NCI-H128 (cell line): Measurements from ENCODE around the gene TCF7L1.
"Not testable (repeated sequence)": the region's sequence is repeated elsewhere in the genome, so short reads cannot be mapped to it uniquely, and the experiment has no call there.

Source experiments
- DNase-seq: peaks from one replicate; lab custom pipeline; 2025; ENCODE audit not compliant: unreplicated experiment; lab: John Stamatoyannopoulos, UW

Gene TCF7L1

DNA sequence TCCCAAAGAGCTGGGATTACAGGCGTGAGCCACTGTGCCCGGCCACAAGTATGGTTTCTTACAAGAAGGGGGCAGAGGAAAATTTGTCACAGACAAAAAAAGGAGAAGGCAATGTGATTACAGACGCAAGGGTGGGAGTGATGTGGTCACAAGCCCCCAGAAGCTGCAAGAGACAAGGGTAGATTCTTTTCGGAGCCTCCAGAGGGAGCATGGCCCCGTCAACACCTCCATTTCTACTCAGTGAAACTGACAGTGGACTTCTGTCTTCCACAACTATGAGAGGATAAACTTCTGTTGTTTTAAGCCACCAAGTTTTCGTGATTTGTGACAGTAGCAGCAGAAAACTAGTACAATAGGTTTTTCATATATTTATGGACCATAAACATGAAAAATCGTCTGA is 2.1 kb upstream of the TCF7L1 start:
- no peak for DNase-seq

DNA sequence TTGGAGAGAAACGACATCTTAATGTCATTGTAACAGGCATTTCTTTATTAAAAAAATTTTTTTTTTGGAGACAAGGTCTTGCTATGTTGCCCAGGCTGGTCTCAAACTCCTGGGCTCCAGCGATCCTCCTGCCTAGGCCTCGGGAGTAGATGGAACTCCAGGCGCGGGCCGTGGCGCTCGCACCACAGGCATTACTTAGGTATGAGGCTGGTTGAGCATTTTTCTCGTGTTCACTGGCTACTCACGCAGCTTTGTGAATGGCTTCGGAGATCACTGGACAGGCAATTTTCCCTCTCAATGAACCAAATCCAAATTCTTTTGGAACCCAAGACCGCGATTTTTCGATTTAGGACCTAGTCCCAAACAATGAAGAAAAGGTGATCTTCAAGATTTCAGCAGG is 795 bp upstream of the TCF7L1 start:
- no peak for DNase-seq

DNA sequence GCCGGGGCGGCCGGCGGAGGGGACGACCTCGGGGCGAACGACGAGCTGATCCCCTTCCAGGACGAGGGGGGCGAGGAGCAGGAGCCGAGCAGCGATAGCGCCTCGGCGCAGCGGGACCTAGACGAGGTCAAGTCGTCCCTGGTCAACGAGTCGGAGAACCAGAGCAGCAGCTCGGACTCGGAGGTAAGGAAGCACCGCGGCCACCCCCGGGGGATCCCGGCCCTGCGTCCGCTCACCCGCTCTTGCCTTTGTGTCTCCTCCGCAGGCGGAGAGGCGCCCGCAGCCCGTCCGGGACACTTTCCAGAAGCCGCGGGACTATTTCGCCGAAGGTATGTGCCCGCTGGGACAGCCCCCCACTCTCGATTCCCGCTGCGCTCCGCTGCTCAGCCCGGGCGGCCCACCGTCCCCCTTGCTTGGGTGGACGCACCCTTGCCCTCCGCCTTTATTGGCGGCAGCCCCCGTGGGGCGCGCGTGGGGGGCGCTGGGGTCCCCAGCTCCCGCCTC is 611 bp downstream of the TCF7L1 start:
- DNase-seq, result no peak

DNA sequence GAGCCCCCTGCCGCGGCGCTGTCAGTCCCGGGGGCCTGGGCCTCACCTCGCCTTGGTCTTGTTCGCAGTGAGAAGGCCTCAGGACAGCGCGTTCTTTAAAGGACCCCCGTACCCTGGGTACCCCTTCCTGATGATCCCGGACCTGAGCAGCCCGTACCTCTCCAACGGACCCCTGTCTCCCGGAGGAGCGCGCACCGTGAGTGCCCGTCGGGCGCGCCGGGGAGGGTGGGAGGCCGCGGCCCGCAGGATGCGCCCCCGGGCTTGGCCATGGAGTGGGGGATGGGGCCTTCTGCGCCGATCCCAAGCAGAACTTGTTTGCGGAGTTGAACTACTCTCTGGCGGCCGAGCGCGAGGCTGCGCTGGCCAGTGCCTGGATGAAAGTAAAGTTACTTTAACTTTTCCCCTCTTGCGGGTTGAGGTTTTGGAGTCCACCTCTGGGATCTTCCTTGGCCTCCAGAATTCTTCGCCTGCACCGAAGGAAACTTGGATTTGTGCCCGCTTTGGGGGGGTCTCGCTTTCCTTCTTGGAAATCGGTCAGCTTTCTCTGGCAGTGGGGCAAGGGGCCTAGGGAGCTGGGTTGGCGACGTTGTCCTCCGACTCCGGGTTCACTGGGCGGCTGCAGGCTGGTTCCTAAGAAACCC is 1.2 kb downstream of the TCF7L1 start:
- DNase-seq, result no peak

DNA sequence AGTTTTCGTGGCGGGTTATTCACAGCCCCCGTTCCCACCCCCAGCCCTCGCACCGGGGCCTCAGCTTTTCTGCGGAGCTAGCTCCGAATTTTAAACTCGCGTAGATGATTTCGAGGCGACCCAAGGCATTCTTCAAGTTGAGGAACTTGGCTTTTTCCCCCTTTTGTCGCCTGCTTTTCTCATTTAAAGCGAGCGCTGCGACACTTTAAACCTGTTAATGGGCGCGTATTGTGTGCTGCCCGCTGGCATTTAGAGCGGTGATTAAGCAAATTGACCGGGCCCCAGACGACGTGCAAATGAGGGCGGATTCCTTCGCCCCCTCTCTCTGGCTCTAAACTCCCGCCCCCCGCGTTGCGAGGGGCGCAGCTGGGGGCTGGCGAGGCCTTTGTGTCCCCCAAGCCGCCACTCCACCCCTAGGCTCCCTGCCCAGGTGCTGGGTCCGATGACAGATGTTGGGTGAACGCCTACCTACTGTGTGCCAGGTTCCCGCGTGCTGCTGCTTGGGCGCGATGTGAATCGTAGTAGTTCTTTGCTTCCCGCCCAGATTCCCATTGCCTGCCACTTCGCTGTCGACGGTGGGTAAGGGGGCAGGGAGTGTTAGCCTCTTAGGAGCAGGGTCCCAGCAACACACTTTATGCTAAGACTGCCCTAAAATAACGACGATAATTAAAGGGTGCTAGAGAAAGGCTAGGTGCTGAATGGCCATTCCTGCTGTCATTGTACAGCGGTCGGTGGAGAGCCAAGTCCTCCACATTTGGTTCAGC is 1.9 kb downstream of the TCF7L1 start:
- no peak for DNase-seq

DNA sequence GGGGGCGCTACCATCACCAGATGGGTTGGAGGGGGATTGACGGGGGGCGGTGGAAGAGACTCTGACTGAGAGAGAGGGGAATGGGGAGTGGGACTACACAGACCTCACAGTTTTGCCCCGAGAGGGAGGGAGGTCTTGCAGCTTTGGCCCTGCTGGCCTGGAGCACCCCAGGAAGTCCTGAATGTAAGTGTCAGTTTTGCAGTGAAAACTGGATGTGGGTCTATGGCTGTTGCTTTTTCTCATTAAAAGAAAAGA is 2.4 kb downstream of the TCF7L1 start:
- no peak for DNase-seq

DNA sequence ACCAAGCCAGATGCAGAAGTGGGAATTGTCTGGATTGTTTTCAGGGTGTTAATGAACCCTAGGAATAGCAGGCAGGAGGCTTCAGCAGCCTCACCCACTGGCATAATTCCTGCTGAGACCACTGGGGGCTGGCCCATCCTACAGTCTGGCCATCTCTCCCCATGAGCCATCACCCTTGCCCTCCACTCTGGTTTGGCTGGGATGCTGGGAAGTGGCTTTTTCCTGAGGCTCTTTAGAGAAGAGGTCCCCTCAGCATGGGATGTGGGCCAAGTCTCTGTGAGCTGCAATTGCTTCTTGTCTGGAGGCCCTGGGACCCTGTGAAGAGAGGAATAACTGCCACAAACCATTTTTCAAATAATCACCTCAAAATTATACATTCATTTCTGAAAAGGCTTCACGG is 4.0 kb downstream of the TCF7L1 start:
- no peak for DNase-seq

DNA sequence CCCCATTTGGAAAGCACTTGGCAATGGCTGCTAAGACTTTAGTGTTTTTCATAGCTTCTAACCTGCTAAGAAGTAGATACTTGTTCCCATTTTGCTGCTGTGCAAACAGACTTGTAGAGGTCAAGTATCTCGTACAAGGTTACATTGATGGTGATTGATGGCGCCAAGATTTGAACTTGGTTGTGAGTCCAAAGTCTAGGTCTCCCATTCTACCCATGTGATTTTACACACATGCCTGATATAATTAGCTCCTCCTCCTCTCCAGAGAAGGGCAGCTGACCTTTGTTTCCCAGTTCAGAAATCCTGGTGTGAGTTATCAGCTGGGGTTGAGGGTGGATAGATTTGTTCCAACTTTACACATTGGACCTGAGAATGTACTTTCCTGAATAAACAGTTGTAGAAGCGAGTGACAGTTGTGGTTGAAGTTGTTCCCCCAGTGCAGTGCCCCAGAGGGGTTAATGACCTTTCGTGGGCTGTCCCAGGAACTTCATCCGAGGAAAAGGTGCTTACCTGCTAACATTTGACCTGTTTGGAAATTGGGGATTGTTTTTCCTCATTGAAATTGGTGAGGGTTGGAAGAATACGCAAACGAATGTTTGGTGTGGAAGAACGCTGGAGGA is 10.4 kb downstream of the TCF7L1 start:
- no peak for DNase-seq

DNA sequence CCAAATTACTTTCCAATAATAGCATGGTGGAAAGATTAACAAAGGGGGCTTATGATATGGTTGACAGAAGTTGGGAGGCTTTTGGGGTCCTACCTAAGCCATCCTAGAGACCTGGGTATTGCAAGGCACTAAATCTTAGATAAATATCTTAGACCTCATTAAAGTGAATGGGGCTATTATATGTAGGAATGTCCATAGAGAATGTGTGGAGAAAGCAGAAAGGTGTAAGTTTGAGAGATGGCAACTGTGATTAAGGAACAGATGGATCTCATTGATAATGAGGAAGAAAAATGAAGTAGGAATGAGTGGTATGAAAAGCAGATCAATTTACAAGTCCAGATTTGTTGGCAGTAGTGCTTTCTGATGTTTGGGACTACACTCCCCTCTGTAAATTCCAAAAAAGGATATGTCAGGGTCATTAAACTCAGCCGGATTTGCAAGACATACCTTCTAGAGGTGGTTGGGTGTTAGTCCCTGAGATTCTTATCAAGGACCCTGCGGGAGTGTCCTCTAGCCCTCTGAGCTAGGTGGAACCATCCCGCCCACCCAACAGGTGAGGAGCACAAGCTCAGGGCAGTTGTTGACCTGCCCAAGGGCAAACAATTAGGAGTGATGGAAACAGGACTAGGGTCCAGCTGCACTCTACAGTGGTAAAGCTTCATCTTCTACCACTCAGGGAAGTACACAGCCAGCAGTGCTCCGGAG is 12.1 kb downstream of the TCF7L1 start:
- no peak for DNase-seq

DNA sequence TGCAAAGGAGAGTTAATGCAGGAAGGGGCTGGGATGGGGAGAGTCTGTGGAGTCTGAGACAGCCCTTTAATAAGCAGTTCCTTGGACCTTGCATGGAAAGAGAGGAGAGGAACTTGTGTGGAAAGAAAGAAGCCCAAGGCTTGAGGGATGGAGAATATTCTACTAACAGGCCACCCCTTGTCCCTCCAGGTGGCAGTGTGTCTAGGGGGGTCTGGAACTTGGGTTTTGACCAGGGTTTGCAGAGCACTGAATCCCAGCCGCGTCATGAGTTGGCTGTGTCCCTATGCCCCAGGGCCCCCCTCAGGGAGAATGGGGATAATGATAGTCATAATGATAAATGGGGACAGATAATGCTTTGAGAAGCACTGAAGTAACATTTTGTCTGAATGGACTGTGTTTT is 15.0 kb downstream of the TCF7L1 start:
- DNase-seq, result no peak

DNA sequence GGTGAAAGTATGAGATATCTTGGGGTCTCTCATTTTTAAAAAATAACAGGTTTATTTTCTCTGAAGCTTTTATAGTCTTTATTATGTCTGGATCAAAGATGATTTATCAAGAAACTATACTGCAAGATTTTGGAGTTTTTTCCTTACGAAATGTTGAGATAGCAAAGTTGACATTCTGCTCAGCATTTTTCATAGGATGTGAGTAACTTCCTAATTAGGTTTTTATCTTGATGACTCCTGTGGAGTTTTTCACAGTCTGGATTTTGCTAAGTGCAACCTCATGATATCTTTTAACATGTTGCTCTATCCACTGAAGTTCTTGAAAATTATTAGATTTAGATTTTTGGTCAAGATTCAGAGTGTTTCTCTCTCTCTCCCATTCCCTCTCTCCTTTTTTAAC is 17.8 kb downstream of the TCF7L1 start:
- DNase-seq, result no peak

DNA sequence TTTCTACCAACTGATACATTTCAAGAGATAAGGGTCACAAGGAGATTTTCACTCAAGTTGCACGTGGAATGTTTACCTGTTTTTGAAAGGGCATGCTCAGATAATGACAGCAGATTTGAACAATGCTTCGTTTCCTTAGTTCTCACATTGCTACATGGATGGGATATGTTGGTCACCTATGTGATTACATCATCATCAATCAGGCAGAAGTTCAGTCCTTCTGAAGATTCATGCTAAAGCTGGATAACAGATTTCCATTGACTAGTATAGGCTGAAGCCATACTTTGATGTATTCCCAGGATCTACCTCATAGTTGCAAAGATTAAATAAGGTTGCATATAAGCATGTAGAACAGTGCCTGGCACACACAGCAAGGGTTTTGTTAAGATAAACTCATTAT is 19.7 kb downstream of the TCF7L1 start:
- no peak for DNase-seq

DNA sequence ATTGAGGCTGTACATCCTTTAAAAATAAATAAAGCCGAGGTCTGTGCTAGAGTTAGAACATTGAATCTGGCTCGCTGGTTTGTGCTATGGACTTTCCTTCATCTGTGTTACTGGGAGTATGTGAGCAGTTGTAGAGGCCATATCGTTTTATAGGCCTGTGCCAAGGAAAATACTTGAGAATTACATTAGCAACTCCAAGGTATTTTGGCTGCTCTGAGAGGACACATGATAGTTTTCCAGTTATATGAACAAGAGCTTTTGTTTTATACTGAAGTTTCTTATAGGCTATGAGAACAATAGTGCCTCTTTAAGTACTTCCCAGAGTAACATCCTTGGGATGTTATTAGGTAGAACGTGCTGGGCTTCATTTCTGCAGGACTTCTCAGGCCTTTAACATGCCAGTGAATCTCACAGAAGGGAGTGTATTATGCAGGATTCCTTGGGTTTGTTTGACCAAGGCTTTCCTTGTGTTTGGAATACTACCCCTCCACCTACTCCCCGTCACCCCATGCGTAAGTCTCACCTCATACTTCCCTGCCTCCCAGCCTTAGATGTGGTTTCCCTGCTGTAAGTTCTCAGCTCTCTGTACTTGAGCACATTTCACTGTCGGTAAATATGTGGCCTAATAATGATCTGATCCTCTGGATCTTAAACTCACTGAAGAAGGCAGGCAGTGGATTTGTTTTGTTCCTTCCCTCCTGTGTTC is 21.0 kb downstream of the TCF7L1 start:
- DNase-seq, result no peak

DNA sequence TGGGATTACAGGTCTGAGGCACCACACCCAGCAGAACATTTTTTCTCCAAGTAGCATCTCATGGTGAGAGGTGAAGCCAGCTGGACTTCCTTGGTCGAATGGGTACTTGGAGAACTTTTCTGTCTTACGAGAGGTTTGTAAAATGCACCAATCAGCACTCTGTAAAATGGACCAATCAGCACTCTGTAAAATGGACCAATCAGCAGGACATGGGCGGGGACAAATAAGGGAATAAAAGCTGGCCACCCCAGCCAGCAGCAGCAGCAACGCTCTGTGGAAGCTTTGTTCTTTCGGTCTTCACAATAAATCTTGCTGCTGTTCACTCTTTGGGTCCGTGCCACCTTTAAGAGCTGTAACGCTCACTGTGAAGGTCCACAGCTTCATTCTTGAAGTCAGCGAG is 21.9 kb downstream of the TCF7L1 start:
- not testable (repeated sequence) for DNase-seq

DNA sequence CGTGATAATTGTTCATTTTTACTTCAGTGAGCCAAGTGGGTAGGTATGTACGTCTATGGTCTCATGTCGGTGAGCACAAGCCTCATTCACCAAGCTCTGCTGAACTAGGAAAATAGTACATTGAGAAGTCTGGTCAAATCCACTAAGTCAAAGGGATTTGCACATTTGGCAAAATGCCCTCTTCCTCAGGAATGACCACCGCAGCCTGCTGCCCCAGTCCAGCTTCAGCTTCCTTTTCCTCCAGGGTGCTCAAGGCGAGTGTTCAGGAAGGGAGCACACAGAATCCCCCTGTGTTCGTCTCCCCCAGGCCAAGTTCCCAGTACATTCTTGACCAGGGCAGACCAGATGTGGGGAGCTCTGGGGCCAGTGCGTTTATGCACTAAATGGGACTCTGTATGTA is 23.0 kb downstream of the TCF7L1 start:
- no peak for DNase-seq

DNA sequence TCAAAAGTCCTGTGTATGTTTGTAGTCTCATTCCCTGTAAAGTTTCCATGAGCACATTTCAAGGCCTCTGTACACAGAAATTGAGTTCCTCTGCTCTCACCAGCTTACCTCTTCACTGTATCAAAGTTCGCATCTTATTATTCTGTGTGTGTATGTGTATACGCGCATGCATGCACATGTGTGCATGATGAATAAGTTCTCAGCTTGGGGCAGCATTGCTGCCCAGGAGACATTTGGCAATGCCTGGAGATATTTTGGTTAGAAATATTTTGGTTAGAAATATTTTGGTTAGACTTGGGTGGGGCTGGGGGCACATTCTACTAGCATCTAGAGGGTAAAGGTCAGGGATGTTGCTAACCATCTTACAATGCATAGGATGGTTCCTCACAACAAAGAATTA is 23.4 kb downstream of the TCF7L1 start:
- DNase-seq, result no peak

DNA sequence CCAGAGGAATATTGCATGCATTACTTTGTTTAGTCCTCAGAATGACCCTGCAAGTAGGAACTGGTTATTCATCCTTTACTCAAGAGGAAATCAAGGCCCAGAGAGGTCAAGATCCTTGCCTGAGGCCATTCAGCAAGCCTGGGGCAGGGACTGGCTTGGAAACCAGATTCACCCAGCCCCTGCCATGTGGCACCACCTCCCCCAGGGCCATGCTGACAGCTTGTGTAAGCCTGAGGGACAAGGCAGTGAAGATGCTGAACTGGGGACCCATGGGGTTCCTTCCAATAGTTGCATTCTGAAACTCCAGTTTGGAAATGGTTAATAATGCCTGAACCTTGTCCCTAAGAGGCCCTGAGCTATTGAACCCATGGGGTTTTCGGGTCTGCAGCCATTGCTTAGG is 24.2 kb downstream of the TCF7L1 start:
- DNase-seq, result no peak

DNA sequence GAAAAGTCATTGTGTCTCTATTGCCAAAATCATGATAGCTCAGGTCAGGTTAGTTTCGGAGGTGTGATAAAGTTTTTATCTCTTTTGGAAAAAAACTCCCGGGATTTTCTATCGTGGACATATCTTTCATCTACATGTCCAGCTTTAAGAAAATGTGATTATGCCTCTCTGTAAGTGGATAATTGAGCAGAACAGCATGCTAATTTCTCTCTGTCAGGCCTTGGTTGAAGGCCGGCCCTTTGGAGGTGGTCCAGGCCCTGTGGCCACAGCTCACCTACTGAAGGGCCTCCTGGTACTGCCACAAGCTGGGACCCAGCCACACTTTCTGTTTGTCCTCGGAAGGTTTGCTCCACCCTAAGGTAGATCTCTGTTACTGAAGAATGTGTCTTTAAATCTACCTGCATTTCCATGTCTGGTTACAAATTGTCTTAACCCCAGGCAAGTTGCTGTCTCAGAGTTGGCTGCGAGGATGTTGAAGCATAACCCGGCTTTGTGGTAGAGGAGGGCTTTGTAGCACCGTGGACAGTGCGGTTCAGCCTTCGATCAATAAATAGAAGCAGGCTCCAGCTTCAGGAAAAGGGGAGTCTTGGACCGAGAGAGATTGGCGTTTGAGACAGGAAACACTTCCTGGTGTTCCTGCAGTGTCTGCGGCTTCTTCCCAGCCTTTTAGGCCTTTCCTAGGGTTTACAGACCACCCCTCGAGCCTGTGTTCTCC is 25.5 kb downstream of the TCF7L1 start:
- DNase-seq, result no peak

DNA sequence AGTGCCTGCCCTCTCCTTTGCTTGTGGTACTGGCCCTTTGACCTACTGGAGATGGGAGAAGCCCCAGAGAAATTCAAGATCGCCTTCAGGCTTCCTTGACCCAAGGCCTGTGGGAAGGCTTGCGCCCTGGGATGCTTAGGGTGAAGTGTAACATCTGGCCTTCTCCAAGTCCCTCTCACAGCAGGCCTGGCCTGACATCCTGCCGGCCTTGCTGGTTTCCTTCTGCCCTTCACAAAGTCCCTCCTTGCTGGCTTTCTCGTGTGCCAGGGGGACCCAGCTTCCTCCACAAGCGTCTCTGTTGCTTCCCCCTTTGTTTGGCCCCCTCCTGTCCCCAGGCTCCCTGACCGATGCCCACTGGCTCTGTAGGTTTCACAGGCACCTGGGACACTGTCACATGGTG is 26.4 kb downstream of the TCF7L1 start:
- DNase-seq, result no peak
